Dermis microvascular lymphatic vessel endothelial cell (primary cell): ENCODE results near the gene PDSS1. TPM values are rescaled to one million over a fixed set of nuclear protein-coding genes. Genes with fewer than 3 reads are reported as not detected.
"Not testable (repeated sequence)": the region's sequence is repeated elsewhere in the genome, so short reads cannot be mapped to it uniquely, and the experiment has no call there.

Experiments used
- DNase-seq, 2 donors: peaks; one replicate each; pipeline versions ENCODE4 v3.0.0 to v3.0.0-alpha.2; 2010; ENCODE audit warnings: low read depth in 2 of 2
- total RNA-seq: library from RNA; depleted of rRNA; stranded (reverse); fragments of >200 nt; gene quantifications from 2 replicates; pipeline ENCODE4 v1.2.1, GENCODE V29; 2014

The PDSS1 gene
- 3.3 and 4.9 TPM in 2 replicates for total RNA-seq

- DNase-seq: peak; percentile 20 to 67
Observed at GRCh38 chr10:26697163-26697921, at the start of gene PDSS1. Gene PDSS1 (plus strand): TSS chr10:26697701. CDS start chr10:26697712, 11 bp downstream.

- DNase-seq: not testable (repeated sequence)
Observed at GRCh38 chr10:26648245-26648636, 49.3 kb upstream of the PDSS1 start.

- DNase-seq: no peak
Observed at GRCh38 chr10:26650406-26650805, 47.1 kb upstream of the PDSS1 start.

GRCh38 chr10:26651476-26651875, 46.0 kb upstream of the PDSS1 start:
- DNase-seq: not testable (repeated sequence)

DNA sequence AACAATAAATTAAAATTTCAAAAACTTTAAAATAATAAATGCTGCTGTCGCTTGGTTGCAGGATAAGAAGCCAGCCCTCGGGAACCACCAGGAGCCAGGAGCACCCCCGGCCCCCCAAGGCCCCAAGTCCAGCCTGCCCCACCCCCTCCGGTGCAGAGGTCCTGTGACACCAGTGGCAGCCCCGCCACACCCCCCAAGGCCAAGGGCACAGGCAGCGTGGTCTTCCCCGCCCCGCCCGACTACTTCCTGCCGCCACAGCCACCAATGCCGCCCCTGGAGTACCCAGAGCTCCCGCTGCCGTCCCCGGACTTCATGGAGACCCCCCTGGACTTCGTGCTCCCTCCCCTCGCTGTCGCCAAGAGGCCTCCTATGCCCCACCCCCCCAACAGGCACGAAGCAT, 44.5 kb upstream of the PDSS1 start:
- no peak for DNase-seq

- no peak for DNase-seq
Observed at GRCh38 chr10:26655746-26656145, 41.8 kb upstream of the PDSS1 start.

DNA sequence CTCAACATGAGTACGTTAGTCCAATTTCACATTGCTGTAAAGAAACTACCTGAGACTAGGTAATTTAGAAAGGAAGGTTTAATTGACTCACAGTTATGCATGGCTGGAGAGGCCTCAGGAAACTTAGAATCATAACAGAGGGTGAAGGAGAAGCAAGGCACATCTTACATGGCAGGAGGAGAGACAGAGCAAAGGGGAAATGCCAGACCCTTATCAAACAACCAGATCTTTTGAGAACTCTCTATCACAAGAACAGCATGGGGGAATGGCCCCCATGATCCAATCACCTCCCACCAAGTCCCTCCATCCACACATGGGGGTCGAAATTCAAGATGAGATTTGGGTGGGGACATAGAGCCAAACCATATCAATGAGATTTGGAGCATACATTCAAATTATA, 34.6 kb upstream of the PDSS1 start:
- DNase-seq: no peak

DNA sequence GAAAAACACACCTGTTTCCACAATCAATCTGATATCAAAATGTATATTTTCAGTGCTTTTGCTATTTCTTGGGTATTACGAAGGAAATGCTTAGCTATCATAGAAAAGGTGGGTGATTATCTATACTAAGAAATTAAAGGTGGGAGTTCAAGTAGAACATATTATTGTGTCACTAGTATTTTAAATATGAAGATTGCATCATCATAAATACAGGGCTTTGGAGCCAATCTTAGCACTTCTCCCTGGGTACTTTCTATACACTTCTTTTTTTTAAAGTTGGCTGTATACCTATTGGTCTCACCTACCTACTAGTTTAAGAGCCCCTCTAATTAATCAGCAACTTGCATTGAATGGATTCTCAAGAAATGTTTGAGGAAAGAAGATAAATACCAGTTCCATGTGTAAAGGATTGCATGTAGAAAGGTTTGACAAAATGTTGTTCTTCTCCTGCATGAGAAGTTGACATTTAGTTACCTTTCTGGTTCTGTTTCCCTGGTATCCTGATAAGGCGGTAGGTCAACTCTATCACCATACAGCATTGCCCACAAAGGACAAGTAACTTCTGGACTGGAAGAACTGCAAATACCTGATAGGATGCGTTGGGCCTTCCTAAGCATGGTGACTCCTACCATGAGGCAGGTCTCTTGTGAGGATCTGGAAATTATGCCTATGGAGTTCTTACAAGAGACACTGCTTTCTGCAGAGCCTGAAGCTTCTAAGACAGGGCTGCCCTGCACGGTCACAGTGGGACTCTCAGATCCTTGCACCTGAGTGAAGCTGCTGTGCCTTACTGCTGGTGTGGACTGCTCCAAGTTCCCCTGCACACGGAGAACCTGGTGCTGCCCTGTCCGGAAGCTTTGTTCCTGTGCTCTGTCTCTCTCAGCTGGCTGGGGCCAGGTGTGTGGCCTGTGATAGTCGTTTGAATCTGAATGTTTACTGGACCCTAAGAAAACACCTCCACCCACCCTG, 32.1 kb upstream of the PDSS1 start:
- no peak for DNase-seq

GRCh38 chr10:26675873-26676257, 21.6 kb upstream of the PDSS1 start:
- no peak for DNase-seq

DNA sequence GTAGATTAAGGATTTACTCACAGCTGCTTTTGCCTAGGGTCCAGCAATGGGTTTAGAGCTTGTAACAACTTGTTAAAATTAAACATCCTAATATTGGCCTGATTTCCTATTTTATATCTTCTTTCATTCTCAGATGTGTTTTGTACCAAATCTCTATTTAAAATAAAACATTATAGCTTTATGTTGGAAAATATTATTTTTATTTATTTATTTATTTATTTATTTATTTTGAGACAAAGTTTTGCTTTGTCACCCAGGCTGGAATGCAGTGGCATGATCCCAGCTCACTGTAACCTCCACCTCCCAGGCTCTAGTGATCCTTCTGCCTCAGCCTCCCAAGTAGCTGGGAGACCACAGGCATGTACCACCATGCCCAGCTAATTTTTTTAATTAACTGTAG, 17.9 kb upstream of the PDSS1 start:
- DNase-seq: no peak

- DNase-seq: no peak
Observed at GRCh38 chr10:26681076-26681475, 16.4 kb upstream of the PDSS1 start.

DNA sequence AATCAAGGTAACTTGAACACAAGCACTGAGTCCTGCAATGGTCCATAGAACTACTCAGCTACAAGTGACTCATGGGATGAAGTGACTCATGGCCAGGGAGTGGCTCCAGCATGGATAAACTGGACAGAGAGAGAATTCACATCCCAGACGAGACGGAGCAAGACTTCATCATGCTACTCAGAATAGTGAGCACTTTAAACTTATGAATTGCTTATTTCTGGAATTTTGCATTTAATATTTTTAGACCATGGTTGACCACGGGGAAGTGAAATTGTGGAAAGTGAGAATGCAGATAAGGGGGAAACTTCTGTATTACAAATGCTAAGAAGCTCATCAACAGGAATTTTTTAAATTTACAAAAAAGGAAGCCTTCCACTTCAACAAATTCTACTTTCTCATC, 15.5 kb upstream of the PDSS1 start:
- peak in 1 of 2 donors; percentile 17 for DNase-seq

DNA sequence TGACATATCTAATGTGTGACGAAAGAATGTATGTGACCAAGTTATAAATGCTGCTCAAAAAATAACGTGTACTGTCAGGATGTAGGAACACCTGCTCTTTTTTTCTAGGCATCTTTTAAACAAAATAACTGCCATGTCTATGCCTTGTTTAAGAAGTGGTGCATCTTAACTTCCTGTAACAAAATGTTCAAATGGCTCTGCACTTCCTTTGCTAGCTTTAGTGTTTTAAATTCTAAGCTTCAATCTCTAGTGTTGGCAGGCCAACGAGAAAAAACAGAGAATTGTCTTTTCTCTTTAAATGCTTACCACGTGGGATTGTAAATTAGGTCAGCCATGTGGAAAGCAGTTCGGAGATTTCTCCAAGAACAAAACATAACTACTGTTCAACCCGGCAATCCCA, 14.6 kb upstream of the PDSS1 start:
- DNase-seq: no peak

DNA sequence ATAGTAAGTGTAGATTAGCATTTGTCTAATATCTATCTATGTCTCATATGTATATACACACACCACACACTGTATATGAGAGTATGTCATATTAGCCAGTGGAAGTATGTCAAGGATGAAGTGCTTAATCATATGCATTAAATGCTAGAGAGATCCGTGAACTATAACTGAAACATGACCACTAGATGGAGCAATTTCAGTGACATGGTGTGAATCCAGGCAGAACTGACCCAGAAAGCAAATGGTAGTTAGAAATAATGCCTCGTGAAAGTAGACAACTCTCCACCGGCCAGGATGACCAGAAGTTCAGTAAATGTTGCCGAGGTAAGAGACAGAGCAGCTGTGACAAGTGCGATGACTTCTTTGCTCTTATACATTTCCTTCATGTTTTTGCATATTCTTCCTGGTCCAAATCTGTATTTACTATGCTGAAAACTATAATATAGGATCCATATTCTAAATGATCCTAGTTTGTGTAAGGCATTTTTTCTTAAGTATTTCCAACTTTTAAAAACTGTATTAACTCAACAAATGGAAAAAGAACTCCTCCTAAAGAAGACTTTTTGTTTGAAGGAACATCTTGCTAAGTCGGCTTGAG, 12.7 kb upstream of the PDSS1 start:
- peak; percentile 30 to 48 for DNase-seq

GRCh38 chr10:26685441-26685840, 12.1 kb upstream of the PDSS1 start:
- DNase-seq: no peak

- no peak for DNase-seq
Observed at GRCh38 chr10:26689399-26689798, 8.1 kb upstream of the PDSS1 start.

DNA sequence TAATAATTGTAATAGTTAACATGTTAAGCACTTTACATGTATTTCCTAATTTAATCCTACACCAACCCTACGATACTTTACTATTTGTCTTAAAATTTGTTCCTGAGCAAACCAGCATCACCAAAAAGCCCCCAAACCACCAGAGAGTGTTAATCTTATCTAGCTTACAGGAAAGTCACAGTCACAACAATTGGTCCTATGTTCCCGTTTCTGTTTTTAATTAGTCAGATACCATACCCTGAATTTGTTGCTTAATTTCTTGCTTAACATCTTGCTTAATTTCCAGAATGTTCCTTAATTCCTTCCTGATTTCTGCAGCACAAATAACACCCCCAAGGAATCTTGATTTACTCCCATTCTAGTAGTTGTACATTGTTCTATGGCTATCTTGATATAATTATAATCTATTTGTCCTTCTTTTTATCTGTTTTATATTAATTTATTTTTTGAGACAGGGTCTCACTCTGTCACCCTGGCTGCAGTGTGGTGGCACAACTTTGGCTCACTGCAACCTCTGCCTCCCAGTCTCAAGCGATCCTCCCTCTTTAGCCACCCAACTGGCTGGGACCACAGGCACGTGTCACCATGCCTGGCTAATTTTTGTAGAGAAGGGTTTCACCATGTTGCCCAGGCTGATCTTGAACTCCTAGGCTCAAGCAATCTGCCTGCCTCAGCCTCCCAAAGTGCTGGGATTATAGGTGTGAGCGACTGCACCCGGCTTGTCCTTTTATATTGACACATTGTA, 6.6 kb upstream of the PDSS1 start:
- no peak for DNase-seq

GRCh38 chr10:26694536-26694935, 3.0 kb upstream of the PDSS1 start:
- DNase-seq: not testable (repeated sequence)

DNA sequence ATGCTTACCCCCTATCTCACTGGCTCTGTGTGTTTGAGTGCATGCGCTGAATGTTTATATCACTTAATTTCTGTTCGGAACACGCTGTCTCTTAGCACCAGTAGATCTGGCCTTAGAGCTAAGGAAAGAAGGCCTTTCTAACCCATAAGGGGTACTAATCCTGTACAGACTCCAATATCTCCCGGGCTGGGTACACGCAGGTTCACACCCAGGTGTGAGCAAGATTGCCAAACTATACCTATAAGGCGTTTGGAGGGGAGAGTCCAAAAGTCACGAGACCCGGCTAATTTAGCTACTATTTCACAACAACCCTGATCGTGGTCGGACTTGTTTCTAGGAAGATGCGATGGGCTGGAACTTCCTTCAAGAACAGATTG, 727 bp upstream of the PDSS1 start:
- no peak for DNase-seq

GRCh38 chr10:26697922-26698608, 564 bp downstream of the PDSS1 start:
- no peak for DNase-seq

DNA sequence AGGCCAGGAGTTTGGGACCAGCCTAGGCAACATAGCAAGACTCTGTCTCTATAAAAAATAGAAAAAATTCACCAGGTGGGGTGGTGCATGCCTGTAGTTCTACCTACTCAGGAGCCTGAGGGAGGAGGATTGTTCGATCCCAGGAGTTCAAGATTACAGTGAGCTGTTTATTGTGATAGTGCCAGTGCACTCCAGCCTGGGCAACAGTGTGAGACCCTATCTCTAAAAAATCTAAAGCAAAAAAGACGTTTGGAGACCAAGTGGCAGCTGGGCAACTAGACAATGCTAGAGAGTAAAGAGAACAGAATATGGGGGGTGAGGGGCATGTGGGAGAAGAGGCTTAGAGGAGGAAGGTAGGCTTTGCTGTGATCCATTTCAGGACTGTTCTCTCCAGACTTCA, 1.4 kb downstream of the PDSS1 start:
- DNase-seq: no peak
